WTC11 (cell line): ENCODE measurements around the gene CCDC167. TPM values are rescaled to one million over a fixed set of nuclear protein-coding genes. Genes with fewer than 3 reads are reported as not detected.

ENCODE experiments used
- ATAC-seq: fragments of 200-7000 bp; cut with Tn5 transposase; 2 replicates; pipeline ENCODE4 v1.10.0; 2021; ENCODE audit warnings: mild to moderate bottlenecking, moderate library complexity
- CTCF ChIA-PET: fragments of 300-600 bp; sonication (Branson Sonifier 250); formaldehyde crosslinking; loops from one replicate; lab custom pipeline; 2021; ENCODE audit warnings: antibody characterized with exemption; lab: Charles Lee
- POLR2A ChIA-PET: fragments of 350-600 bp; sonication (Branson Sonifier 250); formaldehyde crosslinking; loops from one replicate; lab custom pipeline; 2021; ENCODE audit warnings: antibody characterized with exemption; lab: Charles Lee
- DNase-seq: peaks from one replicate; pipeline ENCODE4 v3.0.0; 2021; ENCODE audit warnings: low spot score
- H3K27ac Mint-ChIP-seq: 2 replicates; pipeline ENCODE4 v1.8.0; 2021; ENCODE audit warnings: mixed read lengths
- H3K27me3 Mint-ChIP-seq: 2 replicates; pipeline ENCODE4 v1.8.0; 2021; ENCODE audit warnings: low read depth, mild to moderate bottlenecking, moderate library complexity, mixed read lengths
- H3K36me3 Mint-ChIP-seq: 2 replicates; pipeline ENCODE4 v1.8.0; 2021; ENCODE audit warnings: mixed read lengths
- H3K4me1 Mint-ChIP-seq: 2 replicates; pipeline ENCODE4 v1.8.0; 2022; ENCODE audit warnings: mixed read lengths
- H3K4me3 Mint-ChIP-seq: 2 replicates; pipeline ENCODE4 v1.8.0; 2021; ENCODE audit warnings: mild to moderate bottlenecking, moderate library complexity, mixed read lengths
- H3K9me3 Mint-ChIP-seq: 2 replicates; pipeline ENCODE4 v1.8.0; 2021; ENCODE audit warnings: mixed read lengths
- ATF1 ChIP-seq: sonication (generic); formaldehyde crosslinking; IDR thresholded peaks from 2 replicates; pipeline ENCODE4 v1.8.1; 2023; ENCODE audit warnings: mild to moderate bottlenecking, moderate library complexity, missing genetic modification reagents
- ESRRA ChIP-seq: sonication (generic); formaldehyde crosslinking; IDR thresholded peaks from 2 replicates; pipeline ENCODE4 v1.8.1; 2022; ENCODE audit warnings: mild to moderate bottlenecking, missing genetic modification reagents, borderline replicate concordance
- GABPB1 ChIP-seq: sonication (generic); formaldehyde crosslinking; IDR thresholded peaks from 2 replicates; pipeline ENCODE4 v1.8.1; 2023; ENCODE audit warnings: mild to moderate bottlenecking, missing genetic modification reagents
- HMGA2 ChIP-seq: fragments of 250-450 bp; sonication (Bioruptor Pico); IDR thresholded peaks from 2 replicates; pipeline ENCODE4 v1.4.0; 2021; ENCODE audit warnings: mild to moderate bottlenecking, moderate library complexity
- IRF2 ChIP-seq: sonication (generic); formaldehyde crosslinking; IDR thresholded peaks from 2 replicates; pipeline ENCODE4 v1.8.0; 2022; ENCODE audit warnings: low read depth, missing genetic modification reagents, borderline replicate concordance
- MXD4 ChIP-seq: fragments of 250-450 bp; sonication (Bioruptor Pico); IDR thresholded peaks from 2 replicates; pipeline ENCODE4 v1.8.0; 2021; ENCODE audit warnings: mild to moderate bottlenecking, moderate library complexity, borderline replicate concordance
- MYBL2 ChIP-seq: sonication (generic); formaldehyde crosslinking; IDR thresholded peaks from 2 replicates; pipeline ENCODE4 v1.8.1; 2023; ENCODE audit warnings: mild to moderate bottlenecking, moderate library complexity, missing genetic modification reagents
- NFE2L1 ChIP-seq: sonication (generic); formaldehyde crosslinking; IDR thresholded peaks from 2 replicates; pipeline ENCODE4 v1.8.1; 2023; ENCODE audit warnings: missing genetic modification reagents
- SP1 ChIP-seq: sonication (generic); formaldehyde crosslinking; conservative IDR thresholded peaks from 2 replicates; pipeline ENCODE4 v1.8.1; 2022; ENCODE audit warnings: missing genetic modification reagents
- TEAD4 ChIP-seq: sonication (generic); formaldehyde crosslinking; IDR thresholded peaks from 2 replicates; pipeline ENCODE4 v1.8.0; 2022; ENCODE audit warnings: mild to moderate bottlenecking, missing genetic modification reagents
- ZNF138 ChIP-seq: sonication (generic); formaldehyde crosslinking; conservative IDR thresholded peaks from 2 replicates; pipeline ENCODE4 v1.8.1; 2022; ENCODE audit warnings: mild to moderate bottlenecking, moderate library complexity, missing genetic modification reagents
- ZNF232 ChIP-seq: sonication (generic); formaldehyde crosslinking; IDR thresholded peaks from 2 replicates; pipeline ENCODE4 v1.8.0; 2022; ENCODE audit warnings: mild to moderate bottlenecking, missing genetic modification reagents
- ZNF317 ChIP-seq: sonication (generic); formaldehyde crosslinking; IDR thresholded peaks from 2 replicates; pipeline ENCODE4 v1.8.1; 2023; ENCODE audit warnings: low read depth, mild to moderate bottlenecking, moderate library complexity, missing genetic modification reagents, borderline replicate concordance
- total RNA-seq: library from RNA; stranded (reverse); gene quantifications from 3 replicates; pipeline ENCODE4 v1.2.3, GENCODE V29; 2021
- TF ChIP-seq, protein P1 (sequence below): sonication (generic); formaldehyde crosslinking; IDR thresholded peaks from 2 replicates; pipeline ENCODE4 v1.8.1; 2023; ENCODE audit warnings: mild to moderate bottlenecking, missing genetic modification reagents
- TF ChIP-seq, protein P2 (sequence below): sonication (generic); formaldehyde crosslinking; IDR thresholded peaks from 2 replicates; pipeline ENCODE4 v1.8.1; 2023; ENCODE audit warnings: mild to moderate bottlenecking, missing genetic modification reagents, borderline replicate concordance
- TF ChIP-seq, protein P3 (sequence below): sonication (generic); formaldehyde crosslinking; conservative IDR thresholded peaks from 2 replicates; pipeline ENCODE4 v1.8.1; 2023; ENCODE audit warnings: mild to moderate bottlenecking, low read depth, missing genetic modification reagents, moderate library complexity
- TF ChIP-seq, protein P4 (sequence below): sonication (generic); formaldehyde crosslinking; conservative IDR thresholded peaks from 2 replicates; pipeline ENCODE4 v1.8.1; 2022; ENCODE audit warnings: mild to moderate bottlenecking, missing genetic modification reagents
- TF ChIP-seq, protein P5 (sequence below): sonication (generic); formaldehyde crosslinking; IDR thresholded peaks from 2 replicates; pipeline ENCODE4 v1.8.1; 2022; ENCODE audit warnings: mild to moderate bottlenecking, missing genetic modification reagents, moderate library complexity, borderline replicate concordance
- TF ChIP-seq, protein P6 (sequence below): fragments of 250-450 bp; sonication (Bioruptor Pico); IDR thresholded peaks from 2 replicates; pipeline ENCODE4 v1.9.0; 2021; ENCODE audit warnings: mild to moderate bottlenecking
- TF ChIP-seq, protein P7 (sequence below): fragments of 250-450 bp; sonication (Bioruptor Pico); IDR thresholded peaks from 2 replicates; pipeline ENCODE4 v1.9.0; 2021; ENCODE audit warnings: mild to moderate bottlenecking, borderline replicate concordance

CCDC167 gene
- total RNA-seq, 1 experiment from 2014 or later: 19.1 TPM

DNA sequence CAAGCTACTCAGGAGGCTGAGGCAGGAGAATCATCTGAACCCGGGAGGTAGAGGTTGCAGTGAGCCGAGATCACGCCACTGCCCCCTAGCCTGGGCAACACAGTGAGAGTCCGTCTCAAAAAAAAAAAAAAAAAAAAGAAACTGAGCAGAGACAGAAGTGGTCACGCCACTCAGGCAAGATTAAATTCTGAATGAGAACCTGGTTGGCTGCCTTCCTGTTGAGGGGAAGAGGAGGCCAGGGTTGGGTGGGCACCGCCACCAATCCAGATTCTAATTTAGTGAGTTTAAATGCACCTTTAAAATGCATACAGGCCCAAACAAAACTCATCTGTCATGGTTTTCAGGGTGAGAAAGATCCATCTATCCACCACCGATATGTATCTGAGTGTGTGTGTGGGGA lies 23.7 kb upstream of the CCDC167 start:
- POLR2A ChIA-PET: no interaction called here
- DNase-seq: no peak
- no peaks in the 10 kb centered on the region for H3K36me3 Mint-ChIP-seq
- peaks cover 6% of the 10 kb centered on the region for H3K4me1 Mint-ChIP-seq
- no peaks in the 10 kb centered on the region; the same call in 1 of the 2 replicates for H3K27me3 Mint-ChIP-seq
- H3K27ac Mint-ChIP-seq: no peak overlapping the region
- CTCF ChIA-PET: no interaction called here
- H3K9me3 Mint-ChIP-seq: 0 out of 2 replicates have a peak, but pooled peaks cover 6% of the 10 kb centered on the region
- TF ChIP-seq, protein P1, sequence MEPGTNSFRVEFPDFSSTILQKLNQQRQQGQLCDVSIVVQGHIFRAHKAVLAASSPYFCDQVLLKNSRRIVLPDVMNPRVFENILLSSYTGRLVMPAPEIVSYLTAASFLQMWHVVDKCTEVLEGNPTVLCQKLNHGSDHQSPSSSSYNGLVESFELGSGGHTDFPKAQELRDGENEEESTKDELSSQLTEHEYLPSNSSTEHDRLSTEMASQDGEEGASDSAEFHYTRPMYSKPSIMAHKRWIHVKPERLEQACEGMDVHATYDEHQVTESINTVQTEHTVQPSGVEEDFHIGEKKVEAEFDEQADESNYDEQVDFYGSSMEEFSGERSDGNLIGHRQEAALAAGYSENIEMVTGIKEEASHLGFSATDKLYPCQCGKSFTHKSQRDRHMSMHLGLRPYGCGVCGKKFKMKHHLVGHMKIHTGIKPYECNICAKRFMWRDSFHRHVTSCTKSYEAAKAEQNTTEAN (CRISPR knock-in tag): no peak
- TF ChIP-seq, protein P2, sequence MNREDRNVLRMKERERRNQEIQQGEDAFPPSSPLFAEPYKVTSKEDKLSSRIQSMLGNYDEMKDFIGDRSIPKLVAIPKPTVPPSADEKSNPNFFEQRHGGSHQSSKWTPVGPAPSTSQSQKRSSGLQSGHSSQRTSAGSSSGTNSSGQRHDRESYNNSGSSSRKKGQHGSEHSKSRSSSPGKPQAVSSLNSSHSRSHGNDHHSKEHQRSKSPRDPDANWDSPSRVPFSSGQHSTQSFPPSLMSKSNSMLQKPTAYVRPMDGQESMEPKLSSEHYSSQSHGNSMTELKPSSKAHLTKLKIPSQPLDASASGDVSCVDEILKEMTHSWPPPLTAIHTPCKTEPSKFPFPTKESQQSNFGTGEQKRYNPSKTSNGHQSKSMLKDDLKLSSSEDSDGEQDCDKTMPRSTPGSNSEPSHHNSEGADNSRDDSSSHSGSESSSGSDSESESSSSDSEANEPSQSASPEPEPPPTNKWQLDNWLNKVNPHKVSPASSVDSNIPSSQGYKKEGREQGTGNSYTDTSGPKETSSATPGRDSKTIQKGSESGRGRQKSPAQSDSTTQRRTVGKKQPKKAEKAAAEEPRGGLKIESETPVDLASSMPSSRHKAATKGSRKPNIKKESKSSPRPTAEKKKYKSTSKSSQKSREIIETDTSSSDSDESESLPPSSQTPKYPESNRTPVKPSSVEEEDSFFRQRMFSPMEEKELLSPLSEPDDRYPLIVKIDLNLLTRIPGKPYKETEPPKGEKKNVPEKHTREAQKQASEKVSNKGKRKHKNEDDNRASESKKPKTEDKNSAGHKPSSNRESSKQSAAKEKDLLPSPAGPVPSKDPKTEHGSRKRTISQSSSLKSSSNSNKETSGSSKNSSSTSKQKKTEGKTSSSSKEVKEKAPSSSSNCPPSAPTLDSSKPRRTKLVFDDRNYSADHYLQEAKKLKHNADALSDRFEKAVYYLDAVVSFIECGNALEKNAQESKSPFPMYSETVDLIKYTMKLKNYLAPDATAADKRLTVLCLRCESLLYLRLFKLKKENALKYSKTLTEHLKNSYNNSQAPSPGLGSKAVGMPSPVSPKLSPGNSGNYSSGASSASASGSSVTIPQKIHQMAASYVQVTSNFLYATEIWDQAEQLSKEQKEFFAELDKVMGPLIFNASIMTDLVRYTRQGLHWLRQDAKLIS (CRISPR knock-in tag): no peak
- TF ChIP-seq MYBL2 (CRISPR knock-in tag) (no peak), MXD4 (no peak), HMGA2 (CRISPR knock-in tag) (no peak), ZNF232 (CRISPR knock-in tag) (no peak), GABPB1 (CRISPR knock-in tag) (no peak)
- TF ChIP-seq, protein P3, sequence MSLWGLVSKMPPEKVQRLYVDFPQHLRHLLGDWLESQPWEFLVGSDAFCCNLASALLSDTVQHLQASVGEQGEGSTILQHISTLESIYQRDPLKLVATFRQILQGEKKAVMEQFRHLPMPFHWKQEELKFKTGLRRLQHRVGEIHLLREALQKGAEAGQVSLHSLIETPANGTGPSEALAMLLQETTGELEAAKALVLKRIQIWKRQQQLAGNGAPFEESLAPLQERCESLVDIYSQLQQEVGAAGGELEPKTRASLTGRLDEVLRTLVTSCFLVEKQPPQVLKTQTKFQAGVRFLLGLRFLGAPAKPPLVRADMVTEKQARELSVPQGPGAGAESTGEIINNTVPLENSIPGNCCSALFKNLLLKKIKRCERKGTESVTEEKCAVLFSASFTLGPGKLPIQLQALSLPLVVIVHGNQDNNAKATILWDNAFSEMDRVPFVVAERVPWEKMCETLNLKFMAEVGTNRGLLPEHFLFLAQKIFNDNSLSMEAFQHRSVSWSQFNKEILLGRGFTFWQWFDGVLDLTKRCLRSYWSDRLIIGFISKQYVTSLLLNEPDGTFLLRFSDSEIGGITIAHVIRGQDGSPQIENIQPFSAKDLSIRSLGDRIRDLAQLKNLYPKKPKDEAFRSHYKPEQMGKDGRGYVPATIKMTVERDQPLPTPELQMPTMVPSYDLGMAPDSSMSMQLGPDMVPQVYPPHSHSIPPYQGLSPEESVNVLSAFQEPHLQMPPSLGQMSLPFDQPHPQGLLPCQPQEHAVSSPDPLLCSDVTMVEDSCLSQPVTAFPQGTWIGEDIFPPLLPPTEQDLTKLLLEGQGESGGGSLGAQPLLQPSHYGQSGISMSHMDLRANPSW (CRISPR knock-in tag): no peak
- TF ChIP-seq, protein P4, sequence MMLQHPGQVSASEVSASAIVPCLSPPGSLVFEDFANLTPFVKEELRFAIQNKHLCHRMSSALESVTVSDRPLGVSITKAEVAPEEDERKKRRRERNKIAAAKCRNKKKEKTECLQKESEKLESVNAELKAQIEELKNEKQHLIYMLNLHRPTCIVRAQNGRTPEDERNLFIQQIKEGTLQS: no peak
- H3K4me3 Mint-ChIP-seq: no peak overlapping the region
- no peak for ATAC-seq

DNA sequence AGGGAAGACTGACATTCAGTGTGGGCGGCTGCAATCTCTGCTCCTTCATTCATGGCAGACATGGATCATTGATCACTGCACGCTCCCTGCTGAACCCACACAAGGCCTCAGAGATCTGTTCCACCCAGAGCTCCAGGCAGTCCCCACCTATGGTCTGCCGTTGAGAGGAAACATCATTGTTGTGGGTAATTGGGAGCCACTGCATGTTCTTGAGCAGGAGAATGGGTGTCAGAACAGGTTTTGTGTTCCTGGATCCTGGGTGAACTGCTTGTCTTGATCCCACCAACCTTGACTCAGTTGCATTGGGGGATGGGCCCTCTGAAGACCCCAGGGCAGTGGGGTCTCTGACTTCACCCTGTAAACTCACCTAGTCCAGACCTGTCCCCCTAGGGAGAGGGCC lies 23.1 kb upstream of the CCDC167 start:
- TF ChIP-seq, protein P5, sequence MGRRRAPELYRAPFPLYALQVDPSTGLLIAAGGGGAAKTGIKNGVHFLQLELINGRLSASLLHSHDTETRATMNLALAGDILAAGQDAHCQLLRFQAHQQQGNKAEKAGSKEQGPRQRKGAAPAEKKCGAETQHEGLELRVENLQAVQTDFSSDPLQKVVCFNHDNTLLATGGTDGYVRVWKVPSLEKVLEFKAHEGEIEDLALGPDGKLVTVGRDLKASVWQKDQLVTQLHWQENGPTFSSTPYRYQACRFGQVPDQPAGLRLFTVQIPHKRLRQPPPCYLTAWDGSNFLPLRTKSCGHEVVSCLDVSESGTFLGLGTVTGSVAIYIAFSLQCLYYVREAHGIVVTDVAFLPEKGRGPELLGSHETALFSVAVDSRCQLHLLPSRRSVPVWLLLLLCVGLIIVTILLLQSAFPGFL: no peak
- TF ChIP-seq NFE2L1: no peak
- TF ChIP-seq ESRRA (CRISPR knock-in tag): no peak
- TF ChIP-seq ZNF138: no peak
- no peak for TF ChIP-seq SP1
- DNase-seq (no peak), ATAC-seq (no peak)
- H3K27me3 Mint-ChIP-seq: no peaks in the 10 kb centered on the region; the same call in 1 of the 2 replicates
- peaks cover 6% of the 10 kb centered on the region for H3K4me1 Mint-ChIP-seq
- no peaks in the 10 kb centered on the region for H3K36me3 Mint-ChIP-seq
- ChIA-PET POLR2A (no interaction called here), CTCF (no interaction called here)
- 0 out of 2 replicates have a peak, but pooled peaks cover 6% of the 10 kb centered on the region for H3K9me3 Mint-ChIP-seq
- H3K27ac Mint-ChIP-seq: no peak overlapping the region
- no peak overlapping the region for H3K4me3 Mint-ChIP-seq

DNA sequence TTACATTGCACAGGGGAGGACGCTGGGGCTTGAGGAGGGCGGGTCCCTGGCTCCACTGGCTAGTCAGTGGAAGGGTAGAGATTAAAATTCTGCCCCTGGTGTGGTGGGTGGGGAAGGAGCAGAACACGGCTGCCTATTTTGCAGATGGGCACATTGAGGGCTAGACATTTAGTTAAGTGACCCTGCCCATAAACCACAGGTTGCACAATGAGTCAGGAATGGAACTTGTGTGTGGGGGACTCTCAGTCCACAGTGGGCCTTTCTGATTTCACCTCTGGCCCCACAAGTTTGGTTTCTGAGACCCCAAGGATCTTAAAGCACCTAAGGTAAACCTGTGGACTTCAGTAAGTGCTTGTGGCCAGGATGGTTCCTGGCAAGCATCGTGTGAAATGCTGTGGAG lies 22.0 kb upstream of the CCDC167 start:
- Mint-ChIP-seq H3K4me3 (no peak overlapping the region), H3K36me3 (no peaks in the 10 kb centered on the region), H3K9me3 (0 out of 2 replicates have a peak, but pooled peaks cover 6% of the 10 kb centered on the region), H3K27me3 (no peaks in the 10 kb centered on the region; the same call in 1 of the 2 replicates), H3K4me1 (peaks cover 15% of the 10 kb centered on the region), H3K27ac (no peak overlapping the region)
- POLR2A ChIA-PET: no interaction called here
- ATAC-seq: no peak
- no peak for DNase-seq
- CTCF ChIA-PET: no interaction called here
- no peak for TF ChIP-seq ZNF317 (CRISPR knock-in tag)
- TF ChIP-seq, protein P6, sequence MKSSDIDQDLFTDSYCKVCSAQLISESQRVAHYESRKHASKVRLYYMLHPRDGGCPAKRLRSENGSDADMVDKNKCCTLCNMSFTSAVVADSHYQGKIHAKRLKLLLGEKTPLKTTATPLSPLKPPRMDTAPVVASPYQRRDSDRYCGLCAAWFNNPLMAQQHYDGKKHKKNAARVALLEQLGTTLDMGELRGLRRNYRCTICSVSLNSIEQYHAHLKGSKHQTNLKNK: no peak
- TF ChIP-seq, protein P7, sequence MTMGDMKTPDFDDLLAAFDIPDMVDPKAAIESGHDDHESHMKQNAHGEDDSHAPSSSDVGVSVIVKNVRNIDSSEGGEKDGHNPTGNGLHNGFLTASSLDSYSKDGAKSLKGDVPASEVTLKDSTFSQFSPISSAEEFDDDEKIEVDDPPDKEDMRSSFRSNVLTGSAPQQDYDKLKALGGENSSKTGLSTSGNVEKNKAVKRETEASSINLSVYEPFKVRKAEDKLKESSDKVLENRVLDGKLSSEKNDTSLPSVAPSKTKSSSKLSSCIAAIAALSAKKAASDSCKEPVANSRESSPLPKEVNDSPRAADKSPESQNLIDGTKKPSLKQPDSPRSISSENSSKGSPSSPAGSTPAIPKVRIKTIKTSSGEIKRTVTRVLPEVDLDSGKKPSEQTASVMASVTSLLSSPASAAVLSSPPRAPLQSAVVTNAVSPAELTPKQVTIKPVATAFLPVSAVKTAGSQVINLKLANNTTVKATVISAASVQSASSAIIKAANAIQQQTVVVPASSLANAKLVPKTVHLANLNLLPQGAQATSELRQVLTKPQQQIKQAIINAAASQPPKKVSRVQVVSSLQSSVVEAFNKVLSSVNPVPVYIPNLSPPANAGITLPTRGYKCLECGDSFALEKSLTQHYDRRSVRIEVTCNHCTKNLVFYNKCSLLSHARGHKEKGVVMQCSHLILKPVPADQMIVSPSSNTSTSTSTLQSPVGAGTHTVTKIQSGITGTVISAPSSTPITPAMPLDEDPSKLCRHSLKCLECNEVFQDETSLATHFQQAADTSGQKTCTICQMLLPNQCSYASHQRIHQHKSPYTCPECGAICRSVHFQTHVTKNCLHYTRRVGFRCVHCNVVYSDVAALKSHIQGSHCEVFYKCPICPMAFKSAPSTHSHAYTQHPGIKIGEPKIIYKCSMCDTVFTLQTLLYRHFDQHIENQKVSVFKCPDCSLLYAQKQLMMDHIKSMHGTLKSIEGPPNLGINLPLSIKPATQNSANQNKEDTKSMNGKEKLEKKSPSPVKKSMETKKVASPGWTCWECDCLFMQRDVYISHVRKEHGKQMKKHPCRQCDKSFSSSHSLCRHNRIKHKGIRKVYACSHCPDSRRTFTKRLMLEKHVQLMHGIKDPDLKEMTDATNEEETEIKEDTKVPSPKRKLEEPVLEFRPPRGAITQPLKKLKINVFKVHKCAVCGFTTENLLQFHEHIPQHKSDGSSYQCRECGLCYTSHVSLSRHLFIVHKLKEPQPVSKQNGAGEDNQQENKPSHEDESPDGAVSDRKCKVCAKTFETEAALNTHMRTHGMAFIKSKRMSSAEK (CRISPR knock-in tag): no peak
- no peak for TF ChIP-seq ATF1 (CRISPR knock-in tag)
- TF ChIP-seq IRF2: no peak
- TF ChIP-seq TEAD4 (CRISPR knock-in tag): no peak
